Type B pancreatic cell (in vitro differentiated cells): Measurements from ENCODE around the gene SPDYC. TPM values are rescaled to one million over a fixed set of nuclear protein-coding genes. Genes with fewer than 3 reads are reported as not detected.

Source experiments
- DNase-seq: peaks from one replicate; pipeline ENCODE4 v3.0.0; 2021; ENCODE audit warnings: mixed read lengths; ENCODE audit not compliant: unreplicated experiment; ENCODE audit errors: extremely low spot score
- H3K27ac Mint-ChIP-seq: 2 replicates; pipeline ENCODE4 v1.8.0; 2021; ENCODE audit warnings: mild to moderate bottlenecking, mixed read lengths
- H3K27me3 Mint-ChIP-seq: 2 replicates; pipeline ENCODE4 v1.8.0; 2021; ENCODE audit warnings: mixed read lengths
- H3K36me3 Mint-ChIP-seq: 2 replicates; pipeline ENCODE4 v1.8.0; 2021; ENCODE audit warnings: mixed read lengths
- H3K4me1 Mint-ChIP-seq: one replicate; pipeline ENCODE4 v1.8.0; 2021; ENCODE audit warnings: mixed read lengths; ENCODE audit not compliant: unreplicated experiment
- H3K4me3 Mint-ChIP-seq: 2 replicates; pipeline ENCODE4 v1.8.0; 2021; ENCODE audit warnings: mild to moderate bottlenecking, mixed read lengths
- H3K9me3 Mint-ChIP-seq: 2 replicates; pipeline ENCODE4 v1.8.0; 2021; ENCODE audit warnings: mixed read lengths
- CTCF ChIP-seq: fragments of 200-600 bp; sonication (generic); conservative IDR thresholded peaks from 2 replicates; pipeline ENCODE4 v1.5.0; 2021; ENCODE audit warnings: antibody characterized with exemption, mild to moderate bottlenecking
- total RNA-seq: library from RNA; stranded (reverse); gene quantifications from 2 replicates; pipeline ENCODE4 v1.2.1, GENCODE V29; 2021; ENCODE audit warnings: low replicate concordance

SPDYC gene
- total RNA-seq, 1 donor from 2014 or later, result not detected

- no peak for TF ChIP-seq CTCF
- Mint-ChIP-seq H3K27ac (no peak overlapping the region), H3K27me3 (no peaks in the 10 kb centered on the region), H3K4me3 (no peak overlapping the region), H3K9me3 (no peaks in the 10 kb centered on the region), H3K4me1 (peaks cover 12% of the 10 kb centered on the region), H3K36me3 (peaks cover 12% of the 10 kb centered on the region)
- DNase-seq, result no peak
Measured at GRCh38 chr11:65125197-65126056, 44.6 kb upstream of the SPDYC start.

DNA sequence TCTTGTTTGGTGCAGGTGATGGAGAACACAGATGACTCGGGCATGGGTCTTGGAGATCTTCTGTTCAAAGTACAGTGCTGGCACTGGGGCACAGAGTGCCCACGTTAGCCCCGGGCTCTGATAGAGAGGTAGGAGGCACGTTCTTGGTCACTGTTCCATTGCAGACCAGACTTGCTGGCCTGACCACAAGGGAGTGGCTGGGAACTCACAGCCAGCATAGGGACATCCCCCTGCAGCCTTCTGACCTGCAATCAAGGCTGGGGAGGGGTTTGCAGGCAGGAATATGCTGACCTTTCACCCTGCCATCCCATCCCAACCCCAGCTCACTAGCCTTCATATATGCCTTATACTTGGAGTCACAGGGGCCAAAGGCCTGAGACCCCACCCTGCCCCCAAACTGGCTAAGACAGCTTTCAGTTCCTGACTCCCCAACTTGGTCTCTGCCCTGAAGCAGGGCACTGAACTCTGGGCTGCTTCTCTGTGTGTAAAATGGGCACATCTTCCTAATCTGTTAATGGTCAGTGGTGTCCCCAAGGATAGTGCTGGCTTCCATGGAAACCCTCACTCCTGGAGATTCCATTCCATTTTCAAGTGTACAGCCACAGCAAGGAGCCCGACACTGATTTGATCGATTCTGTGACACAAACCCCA lies 43.3 kb upstream of the SPDYC start:
- DNase-seq, result no peak
- Mint-ChIP-seq H3K27me3 (no peaks in the 10 kb centered on the region), H3K4me3 (no peak overlapping the region), H3K36me3 (peaks cover 6% of the 10 kb centered on the region), H3K27ac (peak overlapping the region; percentile 21), H3K9me3 (no peaks in the 10 kb centered on the region), H3K4me1 (peaks cover 12% of the 10 kb centered on the region)
- TF ChIP-seq CTCF, result no peak

DNA sequence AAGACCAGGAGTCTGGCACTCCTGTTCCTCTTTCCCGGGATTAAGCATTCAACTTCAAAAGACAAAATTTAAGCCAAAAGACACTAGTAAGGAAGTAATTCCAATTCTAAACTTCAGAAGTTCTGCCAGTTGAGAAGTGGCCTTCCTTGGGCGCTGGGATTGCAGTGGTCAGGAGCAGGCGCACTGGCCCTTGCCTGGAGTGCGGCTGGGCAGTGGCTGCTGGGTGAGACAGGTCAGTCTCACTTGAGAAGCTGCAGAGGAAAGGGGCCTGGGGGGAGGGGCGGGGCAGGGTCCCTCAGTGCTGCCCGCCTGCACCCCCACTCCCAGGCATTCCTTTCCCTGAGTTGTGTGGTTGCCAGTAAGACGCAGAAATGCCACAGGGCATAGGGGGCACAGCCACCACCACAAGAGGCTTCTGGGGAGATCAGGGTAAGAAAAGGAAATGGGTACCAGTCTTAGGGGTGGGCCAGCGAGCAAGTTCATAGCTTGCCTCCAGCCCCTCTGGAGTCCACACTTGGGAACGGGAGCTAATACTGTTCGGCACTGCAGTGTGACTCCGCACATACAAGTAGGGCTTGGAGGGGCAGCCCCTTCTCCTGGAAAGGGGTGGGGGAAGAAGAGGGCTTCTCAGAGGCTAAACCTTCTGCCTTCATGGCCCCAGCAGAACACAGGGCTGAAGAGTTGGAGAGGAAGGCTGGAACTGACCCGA lies 42.4 kb upstream of the SPDYC start:
- Mint-ChIP-seq H3K36me3 (no peaks in the 10 kb centered on the region), H3K27ac (peak overlapping the region; percentile 21), H3K27me3 (no peaks in the 10 kb centered on the region), H3K4me3 (no peak overlapping the region), H3K4me1 (peaks cover 5% of the 10 kb centered on the region), H3K9me3 (no peaks in the 10 kb centered on the region)
- no peak for DNase-seq
- TF ChIP-seq CTCF, result no peak

GRCh38 chr11:65128182-65129145 lies 41.6 kb upstream of the SPDYC start:
- H3K4me1 Mint-ChIP-seq, result peaks cover 13% of the 10 kb centered on the region
- H3K27ac Mint-ChIP-seq, result no peak overlapping the region
- H3K9me3 Mint-ChIP-seq, result no peaks in the 10 kb centered on the region
- no peaks in the 10 kb centered on the region for H3K36me3 Mint-ChIP-seq
- no peaks in the 10 kb centered on the region for H3K27me3 Mint-ChIP-seq
- no peak for DNase-seq
- TF ChIP-seq CTCF, result no peak
- H3K4me3 Mint-ChIP-seq, result no peak overlapping the region
